NCI-H1436 treated with DMSO at 0.1 percent for 48 hours (cell line): ENCODE results near the gene UGT2B11.
"Not testable (repeated sequence)": the region's sequence is repeated elsewhere in the genome, so short reads cannot be mapped to it uniquely, and the experiment has no call there.

Experiments
- DNase-seq: peaks from one replicate; lab custom pipeline; 2025; lab: John Stamatoyannopoulos, UW

Gene UGT2B11

GRCh38 chr4:69169171-69169570 is 45.4 kb downstream of the UGT2B11 start:
- DNase-seq = not testable (repeated sequence)

GRCh38 chr4:69167300-69167699 is 47.2 kb downstream of the UGT2B11 start:
- no peak for DNase-seq

- DNase-seq = not testable (repeated sequence)
Measured at GRCh38 chr4:69166376-69166775, 48.2 kb downstream of the UGT2B11 start.

- not testable (repeated sequence) for DNase-seq
Measured at GRCh38 chr4:69165707-69166106, 48.8 kb downstream of the UGT2B11 start.

GRCh38 chr4:69156913-69157312 is 57.6 kb downstream of the UGT2B11 start:
- no peak for DNase-seq

GRCh38 chr4:69154021-69154420 is 60.5 kb downstream of the UGT2B11 start:
- DNase-seq = no peak
